ENCODE data around the gene TMEM184B. TPM values are rescaled to one million over a fixed set of nuclear protein-coding genes. Genes with fewer than 3 reads are reported as not detected.

TMEM184B gene
- total RNA-seq, 2 donors from 2014 or later, result 76.0 to 137 TPM

DNA sequence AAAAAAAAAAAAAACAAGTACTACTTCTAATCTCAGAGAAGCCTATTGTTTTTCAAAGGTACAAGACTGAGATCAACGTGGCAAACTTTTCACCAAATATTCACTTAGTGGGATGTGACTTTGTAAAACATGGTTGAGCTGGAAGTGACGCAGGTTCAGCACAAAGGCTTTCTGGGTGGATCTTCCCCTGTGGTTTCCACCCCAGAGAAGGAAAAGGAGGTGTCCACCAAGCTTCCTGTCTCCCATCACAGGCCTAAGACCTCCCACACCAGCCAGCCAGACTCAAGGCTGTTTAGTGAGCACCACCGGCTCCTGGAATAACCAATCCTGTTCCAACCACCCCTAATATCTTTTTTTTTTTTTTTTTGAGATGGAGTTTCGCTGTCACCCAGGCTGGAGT is 5.7 kb downstream of the TMEM184B start:
- no peak for DNase-seq (ENCODE audit: low spot score)
- Histone ChIP-seq H3K9me3 (no peaks in the 10 kb centered on the region), H3K27me3 (replicated peaks; ENCODE audit: insufficient read depth) (no peaks in the 10 kb centered on the region), H3K36me3 (no peaks in the 10 kb centered on the region), H3K4me1 (replicated peaks) (peaks cover 5% of the 10 kb centered on the region), H3K27ac (peak overlapping the region in 1 of 2 donors; percentile 31), H3K4me3 (no peak overlapping the region)
- 75% methylated on average over 4 of the region's 4 CpGs for WGBS
- intact Hi-C loops (cut with DNase I), result no loop called here
- peak; percentile 18 for TF ChIP-seq POLR2AphosphoS5 (IDR thresholded peaks at IDR 0.05)
- TF ChIP-seq, protein P1, sequence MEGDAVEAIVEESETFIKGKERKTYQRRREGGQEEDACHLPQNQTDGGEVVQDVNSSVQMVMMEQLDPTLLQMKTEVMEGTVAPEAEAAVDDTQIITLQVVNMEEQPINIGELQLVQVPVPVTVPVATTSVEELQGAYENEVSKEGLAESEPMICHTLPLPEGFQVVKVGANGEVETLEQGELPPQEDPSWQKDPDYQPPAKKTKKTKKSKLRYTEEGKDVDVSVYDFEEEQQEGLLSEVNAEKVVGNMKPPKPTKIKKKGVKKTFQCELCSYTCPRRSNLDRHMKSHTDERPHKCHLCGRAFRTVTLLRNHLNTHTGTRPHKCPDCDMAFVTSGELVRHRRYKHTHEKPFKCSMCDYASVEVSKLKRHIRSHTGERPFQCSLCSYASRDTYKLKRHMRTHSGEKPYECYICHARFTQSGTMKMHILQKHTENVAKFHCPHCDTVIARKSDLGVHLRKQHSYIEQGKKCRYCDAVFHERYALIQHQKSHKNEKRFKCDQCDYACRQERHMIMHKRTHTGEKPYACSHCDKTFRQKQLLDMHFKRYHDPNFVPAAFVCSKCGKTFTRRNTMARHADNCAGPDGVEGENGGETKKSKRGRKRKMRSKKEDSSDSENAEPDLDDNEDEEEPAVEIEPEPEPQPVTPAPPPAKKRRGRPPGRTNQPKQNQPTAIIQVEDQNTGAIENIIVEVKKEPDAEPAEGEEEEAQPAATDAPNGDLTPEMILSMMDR (IDR thresholded peaks at IDR 0.05), result no peak

DNA sequence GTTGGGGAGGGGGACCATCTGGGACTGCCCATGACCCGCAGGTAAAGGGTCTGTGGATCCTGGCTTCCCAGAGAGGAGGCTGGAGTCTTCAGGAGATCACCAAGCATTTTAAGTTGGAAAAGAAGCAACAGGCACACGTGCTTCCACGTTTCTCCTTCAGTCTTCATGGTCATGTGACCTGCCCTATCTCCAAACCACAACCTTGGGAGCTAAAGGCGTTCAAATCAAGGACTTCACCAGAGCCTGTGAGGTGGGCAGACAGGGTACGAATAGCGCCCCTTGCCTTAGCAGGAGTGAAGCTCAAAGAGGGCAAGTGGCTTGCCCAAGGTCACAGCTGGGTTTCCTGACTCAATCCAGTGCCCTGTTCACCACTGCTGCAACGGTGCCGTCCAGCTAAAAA is 6.7 kb downstream of the TMEM184B start:
- H3K9me3 ChIP-seq, result no peaks in the 10 kb centered on the region
- intact Hi-C loops (cut with DNase I), result no loop called here
- no peaks in the 10 kb centered on the region for H3K27me3 ChIP-seq (replicated peaks; ENCODE audit: insufficient read depth)
- H3K27ac ChIP-seq, result no peak overlapping the region
- no peak for DNase-seq (ENCODE audit: low spot score)
- TF ChIP-seq, protein P1 (IDR thresholded peaks at IDR 0.05), result no peak
- TF ChIP-seq POLR2A (IDR thresholded peaks at IDR 0.05), result no peak
- no peak overlapping the region for H3K4me3 ChIP-seq
- no peaks in the 10 kb centered on the region for H3K36me3 ChIP-seq
- WGBS, result 60% methylated on average over 8 of the region's 8 CpGs
- H3K4me1 ChIP-seq (replicated peaks), result no peaks in the 10 kb centered on the region

DNA sequence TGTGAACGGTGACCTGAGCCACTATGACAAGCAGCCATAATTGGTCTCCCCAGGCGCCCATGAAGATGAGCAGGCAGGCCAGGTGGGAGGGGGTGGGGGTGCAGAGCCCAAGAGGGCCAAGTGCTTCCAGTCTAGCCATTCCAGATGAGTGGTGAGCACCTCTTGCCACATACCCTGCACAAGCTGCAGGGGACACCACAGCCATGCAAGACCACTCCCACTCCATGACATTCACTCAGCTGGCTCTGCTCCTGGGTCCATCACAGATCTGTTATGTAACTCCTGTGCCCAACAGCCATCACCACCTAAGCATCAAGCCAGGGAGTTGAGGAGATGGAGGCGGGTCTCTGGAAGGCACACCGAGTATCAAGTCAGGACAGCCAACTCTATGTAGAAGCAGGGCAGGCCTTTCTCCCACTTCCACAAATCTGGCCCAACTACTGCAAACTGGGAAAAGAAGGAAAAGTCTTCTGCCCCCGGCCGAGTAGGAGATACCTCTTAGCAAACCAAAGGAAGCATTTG is 8.4 kb downstream of the TMEM184B start:
- H3K27me3 ChIP-seq (replicated peaks; ENCODE audit: insufficient read depth), result no peaks in the 10 kb centered on the region

DNA sequence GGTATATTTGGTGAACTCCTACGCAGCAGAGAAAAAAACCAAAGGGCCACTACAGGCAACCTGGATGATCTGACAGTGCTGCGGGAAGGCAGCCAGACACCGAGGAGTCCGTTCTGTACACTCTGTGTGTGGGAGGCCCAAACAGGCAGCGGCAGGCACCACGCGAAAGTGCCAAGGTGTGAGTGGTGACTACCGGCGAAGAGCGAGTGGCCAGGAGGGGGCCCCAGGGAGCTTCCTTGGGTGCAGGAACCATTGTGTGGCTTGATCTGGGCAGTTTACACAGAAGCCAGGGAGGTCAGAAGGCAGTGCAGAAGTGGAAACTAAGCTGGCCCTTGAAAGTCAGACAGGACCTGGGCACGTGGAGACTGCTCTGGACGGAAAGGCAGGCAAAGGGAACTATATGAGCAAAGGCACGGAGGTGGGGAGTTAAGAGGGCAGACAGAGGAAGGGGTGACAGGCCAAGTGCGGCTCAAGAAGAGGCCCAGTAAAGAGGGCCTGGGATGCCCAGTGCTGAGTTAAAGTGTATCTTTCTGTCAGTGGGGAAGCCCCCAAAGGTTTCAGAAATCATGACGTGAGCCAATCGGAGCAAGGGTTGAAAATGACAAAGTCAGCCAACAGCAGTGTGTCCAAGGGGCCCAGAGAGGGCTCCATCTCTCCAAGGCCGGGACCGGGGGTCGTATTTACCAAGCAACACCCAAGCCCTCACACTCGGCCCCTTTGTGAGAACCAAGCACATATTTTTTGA is 10.6 kb downstream of the TMEM184B start:
- Histone ChIP-seq H3K4me1 (replicated peaks) (peaks cover under 1% of the 10 kb centered on the region), H3K27ac (peak overlapping the region; percentile 32 to 52), H3K36me3 (no peaks in the 10 kb centered on the region), H3K4me3 (no peak overlapping the region), H3K9me3 (no peaks in the 10 kb centered on the region), H3K27me3 (replicated peaks; ENCODE audit: insufficient read depth) (no peaks in the 10 kb centered on the region)
- intact Hi-C loops (cut with DNase I), result loop anchor here (5.0 kb wide), 1 partner anchor 90 kb away; no protein-coding TSS in a partner anchor
- peak; percentile 43 for TF ChIP-seq POLR2AphosphoS5 (IDR thresholded peaks at IDR 0.05)
- TF ChIP-seq POLR2A (IDR thresholded peaks at IDR 0.05), result no peak
- TF ChIP-seq, protein P1 (IDR thresholded peaks at IDR 0.05), result peak in 3 of 4 experiments; percentile 36 to 63 (median 61)
- 55% methylated on average over 20 of the region's 20 CpGs for WGBS
- DNase-seq (ENCODE audit: low spot score), result peak; percentile 67

More for the DNA sequence above, 8.4 kb downstream of the TMEM184B start:
- H3K9me3 ChIP-seq, result no peaks in the 10 kb centered on the region
- TF ChIP-seq POLR2AphosphoS5 (IDR thresholded peaks at IDR 0.05), result no peak
- TF ChIP-seq, protein P1 (IDR thresholded peaks at IDR 0.05), result no peak
- no peak for TF ChIP-seq POLR2A (IDR thresholded peaks at IDR 0.05)
- no peak overlapping the region for H3K27ac ChIP-seq
- WGBS, result 85% methylated on average over 6 of the region's 6 CpGs
- DNase-seq (ENCODE audit: low spot score), result no peak
- intact Hi-C loops (cut with DNase I), result loop anchor here (5.0 kb wide), 1 partner anchor 88 kb away; no protein-coding TSS in a partner anchor
- H3K4me1 ChIP-seq (replicated peaks), result no peaks in the 10 kb centered on the region
- no peak overlapping the region for H3K4me3 ChIP-seq
- H3K36me3 ChIP-seq, result no peaks in the 10 kb centered on the region

Data from prostate gland (tissue), 2 donors.